Glomerular endothelial cell (primary cell): ENCODE data around the gene GALNT7. TPM values are rescaled to one million over a fixed set of nuclear protein-coding genes. Genes with fewer than 3 reads are reported as not detected.
"Not testable (repeated sequence)": the region's sequence is repeated elsewhere in the genome, so short reads cannot be mapped to it uniquely, and the experiment has no call there.

Experiments
- DNase-seq: peaks from one replicate; pipeline ENCODE4 v3.0.0-alpha.2; 2011; ENCODE audit warnings: low read depth, low spot score; ENCODE audit errors: extremely low read depth
- total RNA-seq: library from RNA; depleted of rRNA; stranded (reverse); fragments of >200 nt; gene quantifications from 2 replicates; pipeline ENCODE4 v1.2.3, GENCODE V29; 2015

GALNT7 gene
- 63.8 and 66.0 TPM in 2 replicates for total RNA-seq

- DNase-seq = no peak
These were observed at the start of gene GALNT7 for GRCh38 chr4:173168396-173169177. GALNT7 (plus strand) TSS chr4:173168811; CDS start chr4:173168836, 25 bp downstream.

GRCh38 chr4:173118819-173119218 is 49.8 kb upstream of the GALNT7 start:
- not testable (repeated sequence) for DNase-seq

GRCh38 chr4:173119818-173120217 is 48.8 kb upstream of the GALNT7 start:
- DNase-seq = no peak

- DNase-seq = no peak
These were observed 47.5 kb upstream of the GALNT7 start for GRCh38 chr4:173121076-173121561.

GRCh38 chr4:173124209-173124865 is 44.3 kb upstream of the GALNT7 start:
- DNase-seq = no peak

GRCh38 chr4:173125216-173125812 is 43.3 kb upstream of the GALNT7 start:
- DNase-seq = no peak

- DNase-seq = no peak
These were observed 40.3 kb upstream of the GALNT7 start for GRCh38 chr4:173128199-173128890.

GRCh38 chr4:173130687-173131086 is 37.9 kb upstream of the GALNT7 start:
- no peak for DNase-seq

GRCh38 chr4:173134426-173134825 is 34.2 kb upstream of the GALNT7 start:
- no peak for DNase-seq

- DNase-seq = no peak
These were observed 33.3 kb upstream of the GALNT7 start for GRCh38 chr4:173135241-173135847.

- DNase-seq = no peak
These were observed 30.0 kb upstream of the GALNT7 start for GRCh38 chr4:173138624-173139023.

GRCh38 chr4:173139561-173139960 is 29.1 kb upstream of the GALNT7 start:
- no peak for DNase-seq

GRCh38 chr4:173145131-173145530 is 23.5 kb upstream of the GALNT7 start:
- no peak for DNase-seq

- DNase-seq = no peak
These were observed 22.2 kb upstream of the GALNT7 start for GRCh38 chr4:173146456-173146855.

- DNase-seq = no peak
These were observed 17.1 kb upstream of the GALNT7 start for GRCh38 chr4:173151496-173151895.

GRCh38 chr4:173152104-173152503 is 16.5 kb upstream of the GALNT7 start:
- no peak for DNase-seq

- no peak for DNase-seq
These were observed 15.2 kb upstream of the GALNT7 start for GRCh38 chr4:173153445-173153844.

GRCh38 chr4:173159791-173160190 is 8.8 kb upstream of the GALNT7 start:
- DNase-seq = no peak

GRCh38 chr4:173160871-173161270 is 7.7 kb upstream of the GALNT7 start:
- DNase-seq = no peak

GRCh38 chr4:173161311-173161710 is 7.3 kb upstream of the GALNT7 start:
- DNase-seq = no peak

- DNase-seq = no peak
These were observed 2.9 kb upstream of the GALNT7 start for GRCh38 chr4:173165706-173166105.
